GM18519 (cell line): ENCODE data around the gene DNAJC5.

Experiments
- ATAC-seq: cut with Tn5 transposase; IDR thresholded peaks from one replicate; pipeline ENCODE4 v1.9.1; 2021; ENCODE audit warnings: mild to moderate bottlenecking, moderate library complexity; ENCODE audit not compliant: unreplicated experiment, low FRiP score

Gene DNAJC5

GRCh38 chr20:63882257-63883200 lies 12.4 kb upstream of the DNAJC5 start:
- ATAC-seq, result no peak

DNA sequence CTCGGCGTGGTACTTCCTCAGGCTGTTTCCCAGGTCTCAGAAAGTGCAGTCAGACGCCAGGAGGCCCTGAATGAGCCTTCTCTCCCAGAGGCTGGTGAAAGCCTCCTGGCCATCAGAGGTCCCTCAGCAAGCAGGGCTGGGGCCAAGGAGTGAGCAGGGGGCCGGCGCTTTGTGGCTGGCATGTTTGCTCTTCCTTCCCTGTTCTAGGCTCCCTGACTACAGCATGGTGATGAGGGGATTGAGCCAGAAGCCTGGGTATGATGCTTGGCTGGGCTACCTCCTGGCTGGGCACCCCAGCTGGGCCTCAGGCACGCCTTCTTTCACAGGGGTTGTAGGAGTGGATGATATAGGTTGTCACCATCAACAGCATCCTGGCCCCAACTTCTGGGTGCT lies 11.7 kb upstream of the DNAJC5 start:
- ATAC-seq, result no peak

GRCh38 chr20:63884506-63885263 lies 10.2 kb upstream of the DNAJC5 start:
- no peak for ATAC-seq

DNA sequence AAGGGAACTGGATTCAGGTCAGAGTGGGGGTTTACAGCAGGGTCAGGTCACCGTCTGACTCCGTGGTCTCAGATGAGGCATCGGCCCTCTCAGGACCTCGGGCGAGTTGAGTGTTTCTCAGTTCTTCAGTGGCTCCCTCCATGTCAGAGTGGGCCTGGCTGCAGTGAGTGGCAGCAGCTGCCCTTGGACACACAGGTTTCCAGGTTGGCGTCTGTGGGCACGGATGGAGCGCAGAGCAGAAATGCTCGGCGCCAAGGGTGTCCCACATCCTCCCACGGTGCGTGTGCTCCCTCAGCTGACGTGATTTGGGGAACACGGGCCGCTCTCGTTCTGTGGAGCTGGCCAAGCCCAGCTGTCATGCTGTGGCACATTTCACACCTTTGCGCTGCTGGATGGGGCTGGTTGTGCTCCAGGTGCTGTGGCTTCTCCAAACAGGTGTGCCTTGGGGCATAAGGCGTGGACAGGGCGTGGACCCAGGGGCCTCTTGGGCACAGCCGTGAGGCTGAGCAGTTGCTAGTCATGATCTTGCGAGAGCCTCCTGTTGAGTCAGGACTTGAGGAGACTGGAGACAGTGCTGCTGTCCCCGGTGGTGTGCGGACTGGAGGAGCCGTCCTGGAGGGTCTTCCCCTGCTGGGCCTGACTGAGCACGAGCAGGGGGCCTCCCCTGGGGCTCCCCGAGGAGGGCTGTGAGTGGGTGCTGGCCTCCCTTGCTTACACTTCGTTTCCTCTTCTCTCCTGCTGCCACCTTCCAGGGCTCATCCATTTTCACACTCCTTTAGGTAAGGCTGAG lies 9.5 kb upstream of the DNAJC5 start:
- no peak for ATAC-seq

DNA sequence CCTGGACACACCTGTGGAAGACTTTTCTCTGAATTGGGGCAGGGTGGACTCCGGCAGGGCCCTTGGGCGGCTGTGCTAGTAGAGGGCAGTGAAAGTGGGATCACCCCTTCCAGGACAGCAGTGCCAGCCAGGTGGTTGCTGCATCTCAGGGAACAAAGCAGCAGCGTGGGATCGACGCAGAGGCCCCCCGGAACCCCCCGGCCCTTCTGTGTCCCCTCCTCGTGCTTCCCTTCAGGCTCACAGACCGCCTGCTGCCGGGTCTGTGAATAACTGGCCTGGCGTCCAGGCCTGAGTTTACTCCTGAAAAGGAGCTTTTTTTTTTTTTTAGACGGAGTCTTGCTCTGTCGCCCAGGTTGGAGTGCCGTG lies 8.9 kb upstream of the DNAJC5 start:
- no peak for ATAC-seq

DNA sequence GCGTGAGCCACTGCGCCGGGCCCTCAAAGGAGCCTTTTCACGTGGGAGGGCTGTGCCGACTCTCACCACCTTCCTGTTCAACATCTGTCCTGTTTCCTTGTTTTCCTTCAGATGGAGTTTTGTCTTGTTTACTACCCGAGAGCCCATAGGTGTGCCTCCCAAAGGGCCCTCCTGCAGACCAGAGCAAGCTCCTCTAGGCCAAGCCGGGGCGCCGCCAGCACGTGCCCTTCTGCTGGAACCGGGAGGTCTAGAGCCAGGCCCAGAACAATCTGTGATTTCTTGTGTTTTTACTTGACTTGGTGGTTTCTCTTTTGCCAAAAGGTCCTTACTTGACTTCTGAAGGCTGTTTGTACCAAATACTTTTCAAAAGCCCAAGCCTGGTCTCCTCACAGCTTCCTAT lies 8.0 kb upstream of the DNAJC5 start:
- ATAC-seq, result no peak

DNA sequence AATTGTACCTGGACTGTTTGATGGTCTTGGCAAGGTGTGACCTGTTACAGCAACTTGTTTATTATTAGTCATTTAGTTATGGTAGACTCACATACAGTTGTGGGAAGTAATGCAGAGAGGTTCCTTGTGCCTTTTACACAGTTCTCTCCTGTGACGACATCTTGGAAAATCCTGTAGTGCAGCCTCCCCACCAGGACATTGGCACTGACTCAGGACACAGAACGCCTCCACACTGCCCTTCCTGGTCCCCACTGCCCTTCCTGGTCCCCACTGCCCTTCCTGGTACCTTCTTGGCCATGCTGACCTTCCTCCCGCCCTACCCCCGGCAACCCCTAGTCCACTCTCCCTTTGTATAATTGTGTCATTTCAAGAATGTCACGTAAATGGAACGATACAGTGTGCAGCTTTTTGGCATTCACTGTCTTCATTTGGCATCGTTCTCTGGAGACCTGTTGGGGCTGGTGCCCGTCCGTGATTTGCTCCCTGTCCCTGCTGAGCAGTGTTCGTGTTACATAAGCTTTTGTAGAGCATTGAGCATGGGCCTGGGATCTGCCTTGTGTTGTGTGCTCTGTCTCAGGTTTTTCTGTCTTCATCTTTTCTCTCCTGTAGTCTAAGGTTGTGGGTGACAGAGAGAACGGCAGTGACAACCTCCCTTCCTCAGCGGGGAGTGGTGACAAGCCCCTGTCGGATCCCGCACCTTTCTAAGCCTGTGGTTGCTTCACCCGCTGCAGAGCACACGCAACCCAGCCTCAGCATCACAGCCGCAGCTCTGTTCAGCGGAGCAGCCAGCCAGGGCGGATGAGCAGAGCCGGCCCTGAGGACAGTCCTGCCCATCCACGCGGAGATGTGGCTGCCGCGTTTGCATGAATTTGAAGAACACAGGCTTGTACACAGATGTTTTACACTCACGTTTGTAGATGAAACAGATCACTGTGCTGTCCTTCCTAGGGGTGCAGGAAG lies 5.4 kb upstream of the DNAJC5 start:
- ATAC-seq, result no peak

DNA sequence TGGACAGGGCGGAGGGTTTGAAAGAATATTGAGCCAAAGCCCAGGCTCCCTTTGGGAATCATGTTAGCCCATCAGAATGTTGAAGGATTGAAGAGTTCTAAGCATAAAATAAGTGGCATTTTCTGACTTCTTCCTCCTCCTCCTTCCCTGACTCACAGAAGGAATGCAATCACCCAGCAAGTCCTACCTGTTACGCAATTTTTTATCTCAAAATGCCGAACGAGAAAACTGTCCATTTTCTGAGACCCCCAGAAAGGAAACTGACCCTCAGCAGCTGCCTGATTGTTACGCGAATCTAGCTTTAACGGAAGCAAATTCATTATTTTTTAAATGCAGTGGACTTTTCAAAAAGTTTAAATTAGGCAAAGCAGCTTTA lies 4.7 kb upstream of the DNAJC5 start:
- ATAC-seq, result no peak

DNA sequence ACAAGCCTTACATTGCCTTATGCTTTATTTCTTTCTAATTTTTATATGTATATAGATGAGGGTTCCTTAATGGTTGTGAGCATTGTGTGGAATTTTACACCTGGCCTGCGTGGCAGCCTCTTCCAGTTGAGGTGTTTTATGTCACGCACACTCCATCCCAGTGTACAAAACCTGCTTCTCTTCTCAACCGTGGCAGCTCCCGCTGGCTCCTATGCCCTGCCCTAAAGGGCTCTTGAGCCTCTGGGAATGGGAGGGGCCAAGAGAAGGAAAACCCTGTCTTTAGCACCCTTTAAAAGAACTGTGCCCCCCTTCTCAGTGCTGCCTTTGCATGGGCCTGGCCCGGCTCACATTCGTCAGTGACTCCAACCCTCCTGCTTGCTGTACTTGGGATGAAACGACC lies 4.3 kb upstream of the DNAJC5 start:
- no peak for ATAC-seq

DNA sequence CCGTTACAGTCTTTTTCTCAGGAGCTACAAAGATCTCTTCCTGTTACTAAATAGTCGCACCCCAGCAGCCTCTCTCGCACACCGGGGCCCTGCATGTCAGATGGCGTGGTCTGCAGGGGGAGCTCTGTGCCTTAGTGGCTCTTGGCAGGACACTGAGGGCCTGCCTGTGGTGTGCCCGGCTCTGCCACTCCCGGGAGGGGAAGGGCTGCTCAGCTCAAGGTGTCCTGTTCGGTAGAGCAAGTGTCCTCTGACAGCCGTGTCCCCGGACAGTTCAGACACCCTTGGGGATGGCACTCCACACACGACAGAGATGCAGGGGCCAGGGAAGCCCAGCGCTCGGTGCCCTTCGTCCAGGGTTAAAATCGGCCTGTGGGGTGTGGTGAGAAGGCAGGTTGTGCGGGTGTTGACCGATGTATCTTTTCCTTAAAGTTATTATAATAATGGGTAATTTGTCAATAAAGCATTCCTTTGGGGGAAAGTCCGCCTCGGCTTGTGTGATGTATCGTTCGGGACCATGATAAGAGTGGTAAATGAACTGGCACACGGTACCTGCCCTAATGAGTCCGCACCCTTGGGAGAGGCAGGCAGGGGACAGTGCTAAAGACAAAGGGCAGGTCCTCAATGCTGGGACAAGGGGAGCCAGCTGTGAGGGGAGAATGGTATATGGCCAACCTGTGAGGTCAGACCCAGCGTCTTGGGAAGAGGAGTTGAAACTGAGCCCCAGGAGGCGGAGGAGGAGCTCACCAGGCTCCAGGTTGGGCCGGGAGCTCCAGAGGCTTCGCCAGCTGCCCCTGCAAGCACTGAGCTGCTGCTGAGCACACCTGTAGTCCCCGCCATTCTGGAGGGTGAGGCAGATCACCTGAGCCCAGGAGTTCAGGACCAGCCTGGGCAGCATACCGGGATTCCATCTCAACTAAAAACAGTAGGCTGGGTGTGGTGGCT lies 3.6 kb upstream of the DNAJC5 start:
- no peak for ATAC-seq

DNA sequence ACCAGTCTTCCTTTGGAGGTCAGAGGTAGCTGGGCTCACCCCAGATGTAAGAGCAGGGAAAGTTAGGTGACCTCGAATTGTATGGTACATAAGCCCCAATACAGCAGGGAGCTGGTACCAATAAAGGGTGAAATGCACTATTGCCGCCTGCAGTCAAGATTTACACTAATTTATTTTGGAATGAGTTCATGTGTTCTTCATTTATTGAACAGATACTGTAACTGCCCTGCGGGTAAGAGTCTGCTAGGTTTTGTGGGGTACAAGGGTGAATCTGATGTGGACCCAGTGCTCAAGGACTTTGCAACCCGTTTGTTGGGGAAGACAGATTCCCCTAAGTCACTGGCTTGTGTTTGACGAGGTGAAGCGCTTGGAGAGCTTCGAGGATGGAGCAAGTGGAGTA lies 2.5 kb upstream of the DNAJC5 start:
- ATAC-seq, result no peak

GRCh38 chr20:63893999-63894357 lies 948 bp upstream of the DNAJC5 start:
- no peak for ATAC-seq

GRCh38 chr20:63895202-63895951 lies 451 bp downstream of the DNAJC5 start:
- no peak for ATAC-seq

- no peak for ATAC-seq
These were observed 982 bp downstream of the DNAJC5 start for GRCh38 chr20:63895952-63896263.

GRCh38 chr20:63896264-63897105 lies 1.6 kb downstream of the DNAJC5 start:
- no peak for ATAC-seq

- ATAC-seq, result no peak
These were observed 3.1 kb downstream of the DNAJC5 start for GRCh38 chr20:63897978-63898561.

DNA sequence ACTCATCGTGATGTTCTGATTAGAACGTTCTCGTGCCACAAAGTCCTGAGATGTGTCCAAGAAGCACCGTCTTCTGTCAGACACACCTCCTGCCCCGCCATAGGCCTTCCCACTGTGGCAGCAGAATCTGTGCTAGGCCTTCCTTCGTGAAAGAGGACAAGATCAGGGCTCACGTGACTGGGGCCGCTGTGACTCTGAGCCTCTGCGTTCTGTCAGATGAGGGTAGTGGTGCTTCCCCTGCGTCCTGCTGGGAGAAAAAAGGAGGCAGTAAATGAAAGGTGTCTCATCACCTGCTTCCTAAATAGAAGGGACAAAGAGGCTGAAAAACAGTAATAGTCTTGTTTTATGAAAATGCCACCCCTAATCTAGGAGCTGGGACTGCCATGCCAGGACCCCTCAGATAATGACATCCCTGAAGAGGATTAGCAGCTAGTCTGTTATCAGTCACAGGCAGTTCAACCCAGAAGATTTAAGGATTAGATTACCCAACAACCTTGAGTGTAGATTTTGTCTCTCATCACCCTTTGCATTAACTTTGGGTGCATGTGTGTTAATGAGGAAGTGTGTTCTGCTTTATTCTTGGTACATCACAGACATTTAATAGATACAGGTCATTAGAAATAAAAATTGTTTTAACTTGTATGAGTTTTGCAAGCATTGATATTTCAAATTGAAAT lies 4.1 kb downstream of the DNAJC5 start:
- no peak for ATAC-seq
